Tibial nerve (tissue), 4 donors: ENCODE results near the gene DBNDD2. TPM values are rescaled to one million over a fixed set of nuclear protein-coding genes. Genes with fewer than 3 reads are reported as not detected.

Experiments used
- DNase-seq, 2 donors: peaks; one replicate each; pipeline ENCODE4 v3.0.0-alpha.2; 2019; ENCODE audit warnings: low spot score in 2 of 2
- H3K27ac ChIP-seq, 4 donors: fragments of 200-600 bp; sonication (generic) in 3 of 4; one replicate each; pipeline ENCODE4 v1.5.1; 2017 to 2019; ENCODE audit warnings: mild to moderate bottlenecking in 1 of 4
- H3K27me3 ChIP-seq, 2 donors: fragments of 200-600 bp; sonication (generic) in 1 of 2; one replicate each; pipeline versions ENCODE4 v1.5.1 to v1.6.0; 2017 to 2019
- H3K36me3 ChIP-seq, 3 donors: fragments of 200-600 bp; sonication (generic); one replicate each; pipeline ENCODE4 v1.5.1; 2018 to 2019
- H3K4me1 ChIP-seq, 4 donors: fragments of 200-600 bp; sonication (generic) in 3 of 4; one replicate each; pipeline ENCODE4 v1.5.1; 2017 to 2019
- H3K4me3 ChIP-seq, 4 donors: fragments of 200-600 bp; sonication (generic) in 3 of 4; one replicate each; pipeline ENCODE4 v1.5.1; 2017 to 2019; ENCODE audit warnings: mild to moderate bottlenecking in 1 of 4, moderate library complexity in 1 of 4
- H3K9me3 ChIP-seq, 4 donors: fragments of 200-600 bp; sonication (generic) in 3 of 4; one replicate each; pipeline ENCODE4 v1.5.1; 2017 to 2019
- CTCF ChIP-seq, 5 experiments: fragments of 200-600 bp in 3 of 5; fragments of 450-650 bp in 2 of 5; sonication (generic) in 3 of 5; IDR thresholded peaks; one replicate each; pipeline ENCODE4 v1.5.1; 2016 to 2019; ENCODE audit warnings: antibody characterized with exemption in 5 of 5, mild to moderate bottlenecking in 3 of 5, moderate library complexity in 2 of 5
- EP300 ChIP-seq, 2 donors: sonication (generic); formaldehyde crosslinking; IDR thresholded peaks; one replicate each; pipeline ENCODE4 v1.6.1; 2017; ENCODE audit warnings: antibody characterized with exemption in 2 of 2, mild to moderate bottlenecking in 1 of 2
- POLR2A ChIP-seq, 2 donors: fragments of 450-650 bp; IDR thresholded peaks; one replicate each; pipeline ENCODE4 v1.6.1; 2017; ENCODE audit warnings: antibody characterized with exemption in 2 of 2, mild to moderate bottlenecking in 2 of 2, moderate library complexity in 2 of 2
- WGBS, 2 donors: methylation state at CpG; one replicate each; pipeline ENCODE4 v1.1.5; 2018; 5-methylcytosine and 5-hydroxymethylcytosine counted together
- total RNA-seq, 4 donors: library from RNA; depleted of rRNA; stranded (reverse); fragments of >200 nt; gene quantifications; one replicate each; pipeline ENCODE4 v1.1.0, GENCODE V29; 2016

DBNDD2 gene
- total RNA-seq, 4 donors from 2014 or later = 36.3 to 63.3 (median 51.1) TPM

GRCh38 chr20:45440891-45441685 is 33.0 kb downstream of the DBNDD2 start:
- Histone ChIP-seq H3K27me3 (no peaks in the 10 kb centered on the region), H3K36me3 (no peaks in the 10 kb centered on the region), H3K9me3 (no peaks in the 10 kb centered on the region), H3K4me1 (peaks cover 0 to 11% (median 0%) of the 10 kb centered on the region in 4 donors), H3K4me3 (no peak overlapping the region), H3K27ac (no peak overlapping the region)
- 68 to 69% methylated on average over 5 of the region's 5 CpGs for WGBS, 2 donors
- TF ChIP-seq POLR2A (IDR thresholded peaks at IDR 0.05) (no peak), EP300 (IDR thresholded peaks at IDR 0.05) (no peak), CTCF (IDR thresholded peaks at IDR 0.05) (no peak)
- DNase-seq = no peak

GRCh38 chr20:45441746-45442145 is 33.7 kb downstream of the DBNDD2 start:
- TF ChIP-seq CTCF (IDR thresholded peaks at IDR 0.05) = no peak
- TF ChIP-seq POLR2A (IDR thresholded peaks at IDR 0.05) = no peak
- no peak for TF ChIP-seq EP300 (IDR thresholded peaks at IDR 0.05)
- no peaks in the 10 kb centered on the region for H3K36me3 ChIP-seq
- no peak overlapping the region for H3K4me3 ChIP-seq
- no peaks in the 10 kb centered on the region for H3K27me3 ChIP-seq
- peaks cover 0 to 5% (median 0%) of the 10 kb centered on the region in 4 donors for H3K4me1 ChIP-seq
- H3K27ac ChIP-seq = no peak overlapping the region
- no peak for DNase-seq
- H3K9me3 ChIP-seq = no peaks in the 10 kb centered on the region
- 81 to 96% methylated on average over 1 of the region's 1 CpG for WGBS, 2 donors

GRCh38 chr20:45444050-45444449 is 36.0 kb downstream of the DBNDD2 start:
- no peak overlapping the region for H3K4me3 ChIP-seq
- no peak for TF ChIP-seq CTCF (IDR thresholded peaks at IDR 0.05)
- no peak for TF ChIP-seq POLR2A (IDR thresholded peaks at IDR 0.05)
- no peak for TF ChIP-seq EP300 (IDR thresholded peaks at IDR 0.05)
- no peak for DNase-seq
- no peaks in the 10 kb centered on the region for H3K27me3 ChIP-seq
- peaks cover 0 to 11% (median 0%) of the 10 kb centered on the region in 3 donors for H3K36me3 ChIP-seq
- H3K4me1 ChIP-seq = no peaks in the 10 kb centered on the region
- no peaks in the 10 kb centered on the region for H3K9me3 ChIP-seq
- H3K27ac ChIP-seq = no peak overlapping the region

GRCh38 chr20:45445805-45446562 is 37.9 kb downstream of the DBNDD2 start:
- Histone ChIP-seq H3K4me1 (no peaks in the 10 kb centered on the region), H3K36me3 (peaks cover 0 to 11% (median 0%) of the 10 kb centered on the region in 3 donors), H3K27ac (no peak overlapping the region), H3K4me3 (no peak overlapping the region), H3K27me3 (no peaks in the 10 kb centered on the region), H3K9me3 (no peaks in the 10 kb centered on the region)
- 72% methylated on average over 7 of the region's 7 CpGs for WGBS, 2 donors
- DNase-seq = no peak
- no peak for TF ChIP-seq POLR2A (IDR thresholded peaks at IDR 0.05)
- TF ChIP-seq CTCF (IDR thresholded peaks at IDR 0.05) = peak in 3 of 5 experiments; percentile 8 to 18 (median 16)

- Histone ChIP-seq H3K27me3 (no peaks in the 10 kb centered on the region), H3K4me3 (no peak overlapping the region), H3K36me3 (peaks cover 0 to 11% (median 0%) of the 10 kb centered on the region in 3 donors), H3K9me3 (no peaks in the 10 kb centered on the region), H3K27ac (no peak overlapping the region), H3K4me1 (no peaks in the 10 kb centered on the region)
- 50 to 53% methylated on average over 6 of the region's 6 CpGs for whole genome bisulfite sequencing, 2 donors
- DNase-seq = no peak
- no peak for TF ChIP-seq EP300 (IDR thresholded peaks at IDR 0.05)
- TF ChIP-seq POLR2A (IDR thresholded peaks at IDR 0.05) = no peak
- no peak for TF ChIP-seq CTCF (IDR thresholded peaks at IDR 0.05)
These were observed 40.2 kb downstream of the DBNDD2 start for GRCh38 chr20:45448270-45448669.
